ENCODE data around the gene TNS1.

TNS1 gene

GRCh38 chr2:217861334-217861877 is 141.4 kb downstream of the TNS1 start:
- no peak for DNase-seq

DNA sequence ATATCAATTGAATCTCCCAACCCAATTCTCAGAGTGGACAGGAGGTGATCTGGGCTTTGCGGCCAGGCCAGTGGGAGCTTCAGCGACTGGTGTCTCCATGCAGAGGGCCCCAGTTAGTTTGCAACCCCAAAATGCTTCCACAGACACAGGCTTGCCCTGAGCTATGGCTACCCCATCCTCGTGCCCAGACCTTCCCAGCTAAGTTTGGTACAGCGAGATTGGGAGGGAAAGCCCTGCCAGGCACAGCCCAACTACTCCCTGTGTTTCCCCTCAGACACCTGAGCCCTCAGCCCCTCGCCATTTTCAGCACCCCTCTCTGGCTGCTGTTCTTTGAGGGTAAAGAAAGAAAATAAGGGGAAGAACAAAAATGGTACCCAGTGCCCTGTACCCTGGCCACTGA is 142.9 kb downstream of the TNS1 start:
- DNase-seq: no peak

- peak; percentile 96 for DNase-seq
These were observed 144.0 kb downstream of the TNS1 start for GRCh38 chr2:217858519-217859491.

- DNase-seq: peak; percentile 47
These were observed 144.9 kb downstream of the TNS1 start for GRCh38 chr2:217857624-217858506.

DNA sequence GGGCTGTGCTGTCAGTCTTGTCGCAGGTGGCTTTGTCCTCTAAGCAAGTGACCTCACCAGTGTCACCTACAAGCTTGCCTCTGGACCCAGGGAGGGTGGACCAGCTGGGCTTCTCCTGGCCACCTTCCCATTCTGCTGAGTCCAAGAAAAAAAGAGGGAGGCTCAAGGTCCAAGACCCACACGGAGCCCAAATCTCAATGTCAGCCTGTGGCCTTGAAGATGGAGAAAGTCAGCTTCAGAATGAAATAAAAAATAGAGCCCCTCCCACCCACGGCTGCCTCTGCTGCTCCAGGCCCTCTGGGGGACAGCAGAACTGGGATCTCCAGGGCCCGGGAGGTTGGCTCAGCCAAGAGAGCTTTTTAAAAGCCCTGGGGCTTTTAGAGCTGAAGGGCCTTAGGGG is 145.9 kb downstream of the TNS1 start:
- DNase-seq: no peak

DNA sequence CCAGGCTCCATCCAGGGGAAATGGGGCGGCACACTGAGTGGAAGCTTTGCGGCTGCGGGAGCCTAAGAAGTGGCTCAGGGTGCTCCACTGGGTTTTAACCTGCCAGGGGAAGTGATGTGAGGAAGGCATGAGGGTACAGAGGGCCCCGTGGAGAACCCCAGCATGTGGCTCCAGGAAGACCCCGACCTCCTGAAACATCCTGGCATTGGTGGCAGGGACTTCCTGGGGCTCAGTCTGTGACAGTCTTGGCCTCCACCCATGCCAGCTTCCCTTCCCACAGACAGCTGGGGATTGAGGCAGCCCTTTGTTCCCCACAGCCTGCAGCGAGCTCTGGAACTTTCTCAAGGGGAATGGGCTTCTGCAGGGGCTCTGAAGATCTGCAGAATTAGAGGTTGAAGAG is 146.6 kb downstream of the TNS1 start:
- DNase-seq: no peak

DNA sequence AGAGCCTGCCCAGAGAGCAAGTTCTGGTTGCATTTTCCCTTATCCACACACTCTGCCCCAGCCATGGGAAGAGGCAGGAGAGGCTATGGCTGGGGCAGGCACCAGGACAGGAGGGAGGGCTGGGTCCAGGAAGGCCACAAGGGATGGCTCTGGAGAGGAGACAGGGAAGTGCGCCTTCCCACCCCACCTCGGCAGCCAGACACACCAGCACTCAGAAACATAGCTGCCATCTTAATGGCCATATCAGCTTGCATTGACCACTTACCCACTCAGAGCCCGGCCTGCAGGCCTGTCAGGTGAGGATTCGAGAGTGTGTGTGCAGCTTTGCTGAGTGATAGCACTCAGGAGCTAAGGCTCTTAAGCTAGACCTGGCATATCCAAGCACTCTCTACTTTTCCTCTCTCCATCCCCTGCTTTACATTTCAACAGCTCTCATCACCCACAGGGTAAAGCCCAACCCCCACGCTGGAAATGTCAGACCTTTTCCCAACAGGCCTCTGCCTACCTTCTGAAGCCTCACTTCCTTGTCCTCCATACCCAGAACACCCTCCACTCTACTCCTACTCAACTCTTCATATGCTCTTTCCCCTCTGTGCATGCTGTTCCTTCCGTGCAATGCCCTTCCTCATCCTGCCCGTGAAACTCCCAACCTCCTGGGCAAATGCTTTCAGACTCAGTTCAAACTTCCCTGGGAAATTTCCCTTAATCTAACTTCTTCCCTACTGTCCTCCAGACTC is 147.9 kb downstream of the TNS1 start:
- no peak for DNase-seq

DNA sequence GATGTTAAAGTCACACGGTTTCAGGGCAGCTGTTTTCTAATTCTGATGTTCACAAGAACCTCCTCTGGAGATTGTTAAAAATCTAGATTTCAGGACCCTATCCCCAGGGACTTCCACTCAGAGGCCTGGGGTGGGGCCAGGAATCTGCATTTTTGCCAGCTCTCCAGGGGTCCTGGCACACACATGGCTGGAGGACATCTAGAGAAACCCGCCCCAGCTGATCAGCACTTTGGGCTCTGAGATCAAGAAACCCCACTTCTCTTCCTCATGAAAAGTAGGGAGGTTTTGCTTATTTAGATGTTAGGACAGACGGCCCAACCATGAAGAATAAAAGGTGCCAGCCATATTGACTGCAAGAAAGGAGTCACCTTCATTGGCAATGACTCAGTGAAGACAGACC is 148.8 kb downstream of the TNS1 start:
- no peak for DNase-seq

GRCh38 chr2:217853301-217853881 is 149.4 kb downstream of the TNS1 start:
- peak; percentile 48 for DNase-seq

GRCh38 chr2:217852555-217853211 is 150.1 kb downstream of the TNS1 start:
- no peak for DNase-seq

GRCh38 chr2:217851191-217852020 is 151.4 kb downstream of the TNS1 start:
- DNase-seq: peak; percentile 70

DNA sequence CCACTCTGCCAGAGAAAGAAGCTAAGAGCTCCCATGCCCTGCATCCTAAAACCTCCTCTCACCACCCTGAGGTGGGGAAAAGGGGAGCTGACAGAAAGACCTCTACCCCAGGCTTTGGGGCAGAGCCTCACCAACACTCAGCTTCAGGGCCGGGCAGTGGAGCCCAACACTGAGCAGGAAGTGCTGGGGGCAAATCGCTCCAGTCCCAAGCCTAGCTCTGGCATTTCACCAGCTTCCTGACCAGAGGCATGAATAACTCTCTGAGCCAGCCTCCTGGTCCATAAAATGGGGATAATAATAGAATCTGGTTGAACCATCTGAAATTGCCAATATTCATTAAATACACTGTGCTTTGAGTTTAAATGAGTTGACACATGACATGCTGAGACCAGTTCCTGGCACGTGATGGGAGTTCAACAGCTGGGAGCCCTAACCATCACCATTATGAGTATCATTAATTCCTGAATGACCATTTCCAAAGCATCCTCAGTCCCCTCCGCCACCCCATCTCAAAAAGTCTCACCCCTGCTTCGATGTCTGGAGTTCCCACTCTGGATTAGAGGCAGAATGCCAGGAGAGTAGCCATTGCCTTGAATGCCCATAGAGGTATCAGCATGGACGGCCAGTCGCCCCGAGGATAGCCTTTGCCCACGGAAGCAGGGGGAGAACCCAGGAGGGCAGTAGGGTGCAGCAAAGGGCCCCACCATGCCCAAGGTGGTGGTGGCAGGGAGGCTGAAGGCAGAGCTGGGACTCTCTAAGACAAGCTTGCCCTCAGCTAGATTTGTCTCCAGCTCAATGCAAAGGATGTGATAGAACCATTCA is 153.4 kb downstream of the TNS1 start:
- DNase-seq: no peak

- no peak for DNase-seq
These were observed 154.3 kb downstream of the TNS1 start for GRCh38 chr2:217848351-217848957.

- DNase-seq: no peak
These were observed 155.0 kb downstream of the TNS1 start for GRCh38 chr2:217847552-217848350.

DNA sequence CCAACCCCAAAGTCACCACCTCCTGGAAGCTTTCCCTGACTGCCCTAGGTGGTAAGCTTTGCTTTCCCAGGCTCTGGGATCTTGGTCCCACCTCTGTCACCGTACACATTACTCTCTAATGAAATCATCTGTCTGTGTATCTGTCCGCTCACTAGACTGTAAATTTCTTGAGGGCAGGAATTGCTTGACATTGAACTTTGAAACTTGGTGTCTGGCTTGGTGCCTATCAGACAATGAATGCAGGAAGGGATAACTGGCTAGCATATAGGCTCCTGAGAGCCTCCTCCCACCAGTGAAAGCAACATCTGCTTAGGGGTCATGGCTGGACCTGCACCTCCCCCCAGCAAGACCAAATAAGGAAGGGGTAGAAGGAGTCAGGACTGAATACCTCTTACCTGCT is 155.7 kb downstream of the TNS1 start:
- DNase-seq: no peak

GRCh38 chr2:217846321-217846743 is 156.5 kb downstream of the TNS1 start:
- peak; percentile 41 for DNase-seq

DNA sequence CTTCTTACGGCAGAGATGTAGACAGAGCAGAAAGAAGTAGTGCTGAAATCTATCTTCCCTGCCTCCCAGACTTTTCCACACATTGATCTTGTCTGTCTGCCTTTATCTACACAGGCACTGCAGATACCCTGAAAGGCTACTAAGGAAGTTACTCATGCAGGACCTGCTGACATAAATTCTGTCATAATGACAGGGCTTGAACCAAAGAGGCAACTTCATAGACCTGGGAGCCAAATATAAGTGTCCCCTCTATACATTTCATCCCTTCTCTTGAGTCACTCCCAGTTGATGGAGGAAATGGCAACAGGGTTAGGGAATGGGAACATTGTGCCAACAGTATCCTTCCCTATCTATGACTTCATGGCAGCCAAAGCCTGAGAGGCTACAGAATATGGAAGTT is 157.5 kb downstream of the TNS1 start:
- no peak for DNase-seq

DNA sequence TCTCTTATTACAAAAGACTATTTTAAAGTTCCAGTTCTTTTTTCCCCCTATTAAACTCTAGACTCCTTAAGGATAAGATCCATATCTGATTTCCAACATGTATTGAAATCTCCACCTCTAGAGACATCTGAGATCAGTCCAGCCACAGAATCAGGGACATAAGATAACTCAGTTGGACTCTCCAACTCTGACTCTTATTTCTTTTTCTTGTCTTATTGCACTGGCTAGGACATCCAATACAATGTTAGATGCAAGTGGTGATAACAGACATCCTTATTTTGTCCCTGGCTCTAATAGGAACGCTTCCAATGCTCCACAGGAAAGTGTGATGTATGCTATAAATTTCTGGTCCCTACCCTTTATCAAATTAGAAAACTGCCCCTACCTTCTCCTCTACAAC is 158.1 kb downstream of the TNS1 start:
- no peak for DNase-seq
